Gastrocnemius medialis (tissue), 4 donors: ENCODE measurements around the gene TM9SF2.

Experiments used
- CTCF ChIP-seq, 5 experiments: fragments of 450-650 bp in 3 of 5; fragments of 200-600 bp in 2 of 5; sonication (generic) in 2 of 5; IDR thresholded peaks in 4 of 5; conservative IDR thresholded peaks in 1 of 5; 1 replicate in 4 of 5; 2 replicates in 1 of 5; pipeline ENCODE4 v1.5.1; 2016 to 2019; ENCODE audit warnings: antibody characterized with exemption in 5 of 5, mild to moderate bottlenecking in 3 of 5, moderate library complexity in 3 of 5
- POLR2A ChIP-seq, 2 donors: fragments of 450-650 bp; IDR thresholded peaks; one replicate each; pipeline ENCODE4 v1.6.1; 2017; ENCODE audit warnings: antibody characterized with exemption in 2 of 2, mild to moderate bottlenecking in 2 of 2, moderate library complexity in 2 of 2

GRCh38 chr13:99522298-99522697 lies 21.0 kb downstream of the TM9SF2 start:
- TF ChIP-seq CTCF (IDR thresholded peaks at IDR 0.05 in 4 of 5, conservative IDR thresholded peaks at IDR 0.05 in 1 of 5) (no peak), POLR2A (IDR thresholded peaks at IDR 0.05) (no peak)
